ENCODE results near the gene EREG.

The EREG gene

GRCh38 chr4:74353858-74354257 lies 11.1 kb upstream of the EREG start:
- no peak for DNase-seq

- DNase-seq = no peak
Measured at GRCh38 chr4:74357965-74358364, 7.0 kb upstream of the EREG start.

- DNase-seq = no peak
Measured at GRCh38 chr4:74361671-74362070, 3.3 kb upstream of the EREG start.

GRCh38 chr4:74362347-74362746 lies 2.6 kb upstream of the EREG start:
- no peak for DNase-seq

GRCh38 chr4:74364256-74364651 lies 691 bp upstream of the EREG start:
- DNase-seq = no peak

GRCh38 chr4:74365761-74366160 lies 816 bp downstream of the EREG start:
- DNase-seq = no peak

- DNase-seq = no peak
Measured at GRCh38 chr4:74366367-74366911, 1.5 kb downstream of the EREG start.

GRCh38 chr4:74367656-74368290 lies 2.8 kb downstream of the EREG start:
- no peak for DNase-seq

GRCh38 chr4:74368596-74368995 lies 3.7 kb downstream of the EREG start:
- no peak for DNase-seq

- DNase-seq = no peak
Measured at GRCh38 chr4:74369855-74370254, 4.9 kb downstream of the EREG start.

- DNase-seq = no peak
Measured at GRCh38 chr4:74370912-74371311, 6.0 kb downstream of the EREG start.

- DNase-seq = no peak
Measured at GRCh38 chr4:74374128-74374527, 9.2 kb downstream of the EREG start.

GRCh38 chr4:74374561-74375327 lies 9.8 kb downstream of the EREG start:
- peak; percentile 18 to 26 for DNase-seq

- DNase-seq = no peak
Measured at GRCh38 chr4:74375824-74376426, 11.0 kb downstream of the EREG start.

GRCh38 chr4:74376888-74377483 lies 12.0 kb downstream of the EREG start:
- no peak for DNase-seq

- no peak for DNase-seq
Measured at GRCh38 chr4:74377714-74378113, 12.8 kb downstream of the EREG start.

- DNase-seq = no peak
Measured at GRCh38 chr4:74378573-74378972, 13.6 kb downstream of the EREG start.

GRCh38 chr4:74379912-74380311 lies 15.0 kb downstream of the EREG start:
- no peak for DNase-seq

GRCh38 chr4:74385386-74385785 lies 20.4 kb downstream of the EREG start:
- DNase-seq = no peak

- DNase-seq = no peak
Measured at GRCh38 chr4:74386159-74386558, 21.2 kb downstream of the EREG start.

GRCh38 chr4:74387790-74388189 lies 22.8 kb downstream of the EREG start:
- DNase-seq = no peak

GRCh38 chr4:74389494-74389893 lies 24.5 kb downstream of the EREG start:
- DNase-seq = no peak

- no peak for DNase-seq
Measured at GRCh38 chr4:74390677-74391076, 25.7 kb downstream of the EREG start.

GRCh38 chr4:74391346-74391745 lies 26.4 kb downstream of the EREG start:
- no peak for DNase-seq
